A549 (cell line): ENCODE results near the gene PLEKHG7. TPM values are rescaled to one million over a fixed set of nuclear protein-coding genes. Genes with fewer than 3 reads are reported as not detected.
"Not testable (repeated sequence)": the region's sequence is repeated elsewhere in the genome, so short reads cannot be mapped to it uniquely, and the experiment has no call there.

ENCODE experiments used
- ATAC-seq, 2 experiments: fragments of 200-7000 bp in 1 of 2; fragments of >200 bp in 1 of 2; cut with Nextera tagmentation in 1 of 2; cut with Tn5 transposase in 1 of 2; 3 replicates each; pipeline versions ENCODE4 v1.8.0 to v1.9.1; 2018 to 2020; ENCODE audit warnings: mild to moderate bottlenecking in 1 of 2, moderate library complexity in 1 of 2
- CTCF ChIA-PET: fragments of 300-600 bp; sonication (Branson Sonifier 250); formaldehyde crosslinking; extraction: SDS; loops from one replicate; lab custom pipeline; 2021; ENCODE audit warnings: antibody characterized with exemption, inconsistent platforms; lab: Yijun Ruan, JAX
- POLR2A ChIA-PET: fragments of 350-600 bp; formaldehyde crosslinking; extraction: SDS; loops from one replicate; lab custom pipeline; 2021; ENCODE audit warnings: antibody characterized with exemption, inconsistent platforms; lab: Yijun Ruan, JAX
- DNase-seq, 2 experiments: peaks; one replicate each; pipeline versions ENCODE4 v3.0.0 to v3.0.0-alpha.2; 2011 to 2016; ENCODE audit warnings: low read depth in 1 of 2, low spot score in 1 of 2
- FAIRE-seq: peaks from 2 replicates; lab custom pipeline; 2011; peaks lifted over from hg19 to GRCh38; lab: Jason Lieb, UNC
- H3K27ac ChIP-seq, 2 experiments: fragments of >200 bp; sonication (Bioruptor Twin); formaldehyde crosslinking; 3 replicates each; pipeline ENCODE4 v1.5.1; 2016 to 2017
- H3K4me1 ChIP-seq: fragments of >200 bp; sonication (Bioruptor Twin); formaldehyde crosslinking; 3 replicates; pipeline ENCODE4 v1.6.1; 2016
- H3K4me2 ChIP-seq: fragments of >200 bp; sonication (Bioruptor Twin); formaldehyde crosslinking; 3 replicates; pipeline ENCODE4 v1.6.1; 2016
- H3K4me3 ChIP-seq: fragments of >200 bp; sonication (Bioruptor Twin); formaldehyde crosslinking; 3 replicates; pipeline ENCODE4 v1.5.1; 2016
- H3K9me3 ChIP-seq: fragments of >200 bp; sonication (Bioruptor Twin); formaldehyde crosslinking; 3 replicates; pipeline ENCODE4 v1.6.1; 2016
- CBX2 ChIP-seq: fragments of 200-600 bp; sonication (generic); IDR thresholded peaks from 2 replicates; pipeline ENCODE4 v1.6.1; 2016; ENCODE audit warnings: low read depth, mild to moderate bottlenecking, borderline replicate concordance
- CEBPB ChIP-seq, 2 experiments: fragments of >200 bp in 1 of 2; sonication (Bioruptor Twin) in 1 of 2; formaldehyde crosslinking in 1 of 2; IDR thresholded peaks; 2 replicates each; pipeline ENCODE4 v1.6.1; 2012 to 2016
- CHD4 ChIP-seq: fragments of 200-600 bp; sonication (generic); IDR thresholded peaks from 2 replicates; pipeline ENCODE4 v1.6.1; 2016; ENCODE audit warnings: antibody characterized with exemption, mild to moderate bottlenecking, borderline replicate concordance
- ESRRA ChIP-seq: fragments of 150-350 bp; IDR thresholded peaks from 2 replicates; pipeline ENCODE4 v1.6.1; 2014; ENCODE audit warnings: mild to moderate bottlenecking, low read length, borderline replicate concordance
- FOSL2 ChIP-seq, 2 experiments: fragments of 450-650 bp in 1 of 2; fragments of >200 bp in 1 of 2; sonication (Bioruptor Twin) in 1 of 2; formaldehyde crosslinking; IDR thresholded peaks; 2 replicates each; pipeline versions ENCODE4 v1.5.0 to v1.6.1; 2016 to 2020; ENCODE audit warnings: mild to moderate bottlenecking in 1 of 2, moderate library complexity in 1 of 2
- GATA3 ChIP-seq: IDR thresholded peaks from 2 replicates; pipeline ENCODE4 v1.6.1; 2012; ENCODE audit warnings: borderline replicate concordance
- HDAC2 ChIP-seq: fragments of 200-600 bp; sonication (generic); IDR thresholded peaks from 2 replicates; pipeline ENCODE4 v1.6.1; 2016
- HOXB5 ChIP-seq: fragments of 250-450 bp; sonication (Bioruptor Pico); IDR thresholded peaks from 2 replicates; pipeline ENCODE4 v1.5.0; 2020; ENCODE audit warnings: mild to moderate bottlenecking, moderate library complexity
- JUN ChIP-seq, 2 experiments: fragments of >200 bp; sonication (Bioruptor Twin); formaldehyde crosslinking; IDR thresholded peaks; 2 replicates in 1 of 2; 3 replicates in 1 of 2; pipeline ENCODE4 v1.6.1; 2016 to 2017
- JUNB ChIP-seq: fragments of >200 bp; sonication (Bioruptor Twin); formaldehyde crosslinking; IDR thresholded peaks from 2 replicates; pipeline ENCODE4 v1.6.1; 2016
- MAZ ChIP-seq: fragments of 150-350 bp; IDR thresholded peaks from 2 replicates; pipeline ENCODE4 v1.6.1; 2014; ENCODE audit warnings: antibody characterized with exemption, low read depth, low read length, borderline replicate concordance
- NFE2L2 ChIP-seq: fragments of 150-350 bp; conservative IDR thresholded peaks from 2 replicates; pipeline ENCODE4 v1.6.1; 2014; ENCODE audit warnings: low read length
- NR3C1 ChIP-seq: fragments of >200 bp; sonication (Bioruptor Twin); formaldehyde crosslinking; IDR thresholded peaks from 3 replicates; pipeline ENCODE4 v1.6.1; 2017
- PHF8 ChIP-seq: fragments of 200-600 bp; sonication (generic); IDR thresholded peaks from 2 replicates; pipeline ENCODE4 v1.6.1; 2016; ENCODE audit warnings: low read depth, mild to moderate bottlenecking, antibody characterized with exemption, moderate library complexity, borderline replicate concordance
- POLR2A ChIP-seq: IDR thresholded peaks from 2 replicates; pipeline ENCODE4 v1.6.1; 2012; ENCODE audit warnings: mild to moderate bottlenecking, low read length
- POLR2AphosphoS2 ChIP-seq: conservative IDR thresholded peaks from 2 replicates; pipeline ENCODE4 v1.6.1; 2012; ENCODE audit warnings: low read length, improper control_type of control experiment, inconsistent platforms
- RCOR1 ChIP-seq: fragments of 150-350 bp; IDR thresholded peaks from 2 replicates; pipeline ENCODE4 v1.6.1; 2014; ENCODE audit warnings: antibody characterized with exemption, low read length, low read depth
- REST ChIP-seq: fragments of 200-600 bp; sonication (generic); IDR thresholded peaks from 2 replicates; pipeline ENCODE4 v1.6.1; 2016; ENCODE audit warnings: antibody characterized with exemption, mild to moderate bottlenecking, moderate library complexity
- RFX5 ChIP-seq: fragments of 450-650 bp; IDR thresholded peaks from 2 replicates; pipeline ENCODE4 v1.7.1; 2014; ENCODE audit warnings: antibody characterized with exemption, mild to moderate bottlenecking, moderate library complexity
- ZNF302 ChIP-seq: fragments of 250-450 bp; sonication (Bioruptor Pico); IDR thresholded peaks from 2 replicates; pipeline ENCODE4 v1.9.0; 2021; ENCODE audit warnings: inconsistent platforms, mild to moderate bottlenecking, moderate library complexity
- WGBS: methylation state at CpG from one replicate; pipeline ENCODE4 v1.1.6; 2017; ENCODE audit errors: missing lambda C conversion rate; 5-methylcytosine and 5-hydroxymethylcytosine counted together
- polyA plus RNA-seq, 4 experiments: library from polyadenylated mRNA; depleted of rRNA in 3 of 4; stranded (reverse); fragments of >200 nt; fragmentation: RNase III in 1 of 4; extraction: RNeasy Plus Mini Kit Qiagen cat#74134 plus additional on column Dnase treatment in 1 of 4; gene quantifications; 2 replicates in 3 of 4; 3 replicates in 1 of 4; pipeline ENCODE4 v1.2.3, GENCODE V29; 2011 to 2017
- TF ChIP-seq, protein P1 (sequence below): fragments of >200 bp; sonication (Bioruptor Twin); formaldehyde crosslinking; IDR thresholded peaks from 3 replicates; pipeline ENCODE4 v1.5.1; 2016
- TF ChIP-seq, protein P2 (sequence below): IDR thresholded peaks from 2 replicates; pipeline ENCODE4 v1.6.1; 2012

PLEKHG7 gene
- polyA plus RNA-seq, 2 of the 4 experiments (the other 2 are of a cell fraction), result 0.03 to 0.05 TPM

- ChIA-PET POLR2A (no interaction called here), CTCF (interaction anchor here (1.2 kb wide), 1 partner anchor 10 kb away, joined by 4 read pairs; no protein-coding TSS in a partner anchor)
Measured at GRCh38 chr12:92745856-92746550, 43.2 kb downstream of the PLEKHG7 start.

DNA sequence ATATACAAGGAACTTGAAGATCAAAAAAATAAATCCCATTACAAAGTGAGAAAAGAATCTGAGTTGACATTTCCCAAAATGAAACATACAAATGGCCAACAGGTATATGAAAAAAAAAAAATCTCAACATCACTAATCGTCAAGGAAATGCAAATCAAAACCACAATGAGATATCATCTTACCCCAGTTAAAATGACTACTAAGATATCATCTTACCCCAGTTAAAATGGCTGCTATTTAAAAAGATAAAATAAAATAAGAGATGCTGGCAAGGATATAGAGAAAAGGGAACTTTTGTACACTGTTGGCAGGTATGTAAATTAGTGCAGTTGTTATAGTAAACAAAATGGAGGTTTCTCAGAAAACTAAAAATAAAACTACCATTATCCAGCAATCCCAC, 44.4 kb downstream of the PLEKHG7 start:
- WGBS, result 89% methylated on average over 1 of the region's 1 CpG
- H3K27ac ChIP-seq, result no peak overlapping the region
- POLR2A ChIA-PET, result no interaction called here
- ATAC-seq, result no peak
- FAIRE-seq, result no peak
- H3K4me1 ChIP-seq, result peaks cover 16% of the 10 kb centered on the region
- no peak overlapping the region for H3K4me2 ChIP-seq
- CTCF ChIA-PET, result interaction anchor here (1.1 kb wide), 1 partner anchor 16 kb away, joined by 3 read pairs; no protein-coding TSS in a partner anchor
- H3K4me3 ChIP-seq, result no peak overlapping the region
- H3K9me3 ChIP-seq, result no peaks in the 10 kb centered on the region
- DNase-seq, result no peak
- no peak for TF ChIP-seq RFX5
- no peak for TF ChIP-seq NR3C1
- no peak for TF ChIP-seq CHD4
- TF ChIP-seq REST, result no peak
- no peak for TF ChIP-seq HOXB5 (CRISPR knock-in tag)
- no peak for TF ChIP-seq HDAC2
- TF ChIP-seq JUNB, result no peak
- no peak for TF ChIP-seq RCOR1
- TF ChIP-seq, all 56 proteins: peak for 0

More at GRCh38 chr12:92745856-92746550, 43.2 kb downstream of the PLEKHG7 start:
- FAIRE-seq (no peak), ATAC-seq (peak; percentile 96 to 98), DNase-seq (peak; percentile 72 to 79)
- Histone ChIP-seq H3K4me3 (no peak overlapping the region), H3K27ac (peak overlapping the region; percentile 19 to 79; a peak in 5 of 6 replicates), H3K9me3 (no peaks in the 10 kb centered on the region), H3K4me2 (peak overlapping the region; percentile 58), H3K4me1 (peaks cover 16% of the 10 kb centered on the region)
- 30% methylated on average over 4 of the region's 4 CpGs for WGBS
- TF ChIP-seq CBX2 (no peak), NFE2L2 (no peak), CHD4 (no peak), HDAC2 (no peak), POLR2A (no peak), ZNF302 (CRISPR knock-in tag) (no peak), MAZ (no peak), RCOR1 (no peak), POLR2AphosphoS2 (no peak), CEBPB (IDR thresholded peaks at IDR 0.05) (no peak), GATA3 (no peak), JUNB (peak; percentile 41), ESRRA (no peak), PHF8 (no peak), JUN (IDR thresholded peaks at IDR 0.05) (no peak), FOSL2 (IDR thresholded peaks at IDR 0.05) (no peak), FOSL2 (CRISPR knock-in tag; IDR thresholded peaks at IDR 0.05) (peak; percentile 83)
- TF ChIP-seq, protein P1, sequence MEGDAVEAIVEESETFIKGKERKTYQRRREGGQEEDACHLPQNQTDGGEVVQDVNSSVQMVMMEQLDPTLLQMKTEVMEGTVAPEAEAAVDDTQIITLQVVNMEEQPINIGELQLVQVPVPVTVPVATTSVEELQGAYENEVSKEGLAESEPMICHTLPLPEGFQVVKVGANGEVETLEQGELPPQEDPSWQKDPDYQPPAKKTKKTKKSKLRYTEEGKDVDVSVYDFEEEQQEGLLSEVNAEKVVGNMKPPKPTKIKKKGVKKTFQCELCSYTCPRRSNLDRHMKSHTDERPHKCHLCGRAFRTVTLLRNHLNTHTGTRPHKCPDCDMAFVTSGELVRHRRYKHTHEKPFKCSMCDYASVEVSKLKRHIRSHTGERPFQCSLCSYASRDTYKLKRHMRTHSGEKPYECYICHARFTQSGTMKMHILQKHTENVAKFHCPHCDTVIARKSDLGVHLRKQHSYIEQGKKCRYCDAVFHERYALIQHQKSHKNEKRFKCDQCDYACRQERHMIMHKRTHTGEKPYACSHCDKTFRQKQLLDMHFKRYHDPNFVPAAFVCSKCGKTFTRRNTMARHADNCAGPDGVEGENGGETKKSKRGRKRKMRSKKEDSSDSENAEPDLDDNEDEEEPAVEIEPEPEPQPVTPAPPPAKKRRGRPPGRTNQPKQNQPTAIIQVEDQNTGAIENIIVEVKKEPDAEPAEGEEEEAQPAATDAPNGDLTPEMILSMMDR, result no peak
- TF ChIP-seq, protein P2, sequence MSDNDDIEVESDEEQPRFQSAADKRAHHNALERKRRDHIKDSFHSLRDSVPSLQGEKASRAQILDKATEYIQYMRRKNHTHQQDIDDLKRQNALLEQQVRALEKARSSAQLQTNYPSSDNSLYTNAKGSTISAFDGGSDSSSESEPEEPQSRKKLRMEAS, result peak; percentile 53; the same call in 1 of the 2 replicates

- CTCF ChIA-PET, POLR2A ChIA-PET, H3K9me3 ChIP-seq, DNase-seq, H3K27ac ChIP-seq, H3K4me3 ChIP-seq, FAIRE-seq, H3K4me2 ChIP-seq, ATAC-seq: not testable (repeated sequence)
- peaks cover 16% of the 10 kb centered on the region for H3K4me1 ChIP-seq
Measured at GRCh38 chr12:92749691-92750090, 46.9 kb downstream of the PLEKHG7 start.
